Progenitor cell of endocrine pancreas (in vitro differentiated cells): ENCODE measurements around the gene CFAP54. TPM values are rescaled to one million over a fixed set of nuclear protein-coding genes. Genes with fewer than 3 reads are reported as not detected.

Experiments
- DNase-seq: peaks from one replicate; pipeline ENCODE4 v3.0.0; 2021; ENCODE audit warnings: low spot score; ENCODE audit not compliant: unreplicated experiment
- H3K27ac Mint-ChIP-seq: 2 replicates; pipeline ENCODE4 v1.8.0; 2021; ENCODE audit warnings: mild to moderate bottlenecking, moderate library complexity, mixed read lengths
- H3K27me3 Mint-ChIP-seq: 2 replicates; pipeline ENCODE4 v1.8.0; 2021; ENCODE audit warnings: mixed read lengths
- H3K36me3 Mint-ChIP-seq: 2 replicates; pipeline ENCODE4 v1.8.0; 2022; ENCODE audit warnings: mixed read lengths; ENCODE audit not compliant: insufficient read depth
- H3K4me1 Mint-ChIP-seq: 2 replicates; pipeline ENCODE4 v1.8.0; 2021; ENCODE audit warnings: low read depth, mixed read lengths
- H3K4me3 Mint-ChIP-seq: 2 replicates; pipeline ENCODE4 v1.8.0; 2021; ENCODE audit warnings: low read depth, mild to moderate bottlenecking, moderate library complexity, mixed read lengths
- H3K9me3 Mint-ChIP-seq: 2 replicates; pipeline ENCODE4 v1.8.0; 2021; ENCODE audit warnings: low read depth, mixed read lengths
- CTCF ChIP-seq: fragments of 200-600 bp; sonication (generic); IDR thresholded peaks from one replicate; pipeline ENCODE4 v1.5.0; 2021; ENCODE audit warnings: antibody characterized with exemption, mild to moderate bottlenecking; ENCODE audit not compliant: unreplicated experiment
- total RNA-seq: library from RNA; stranded (reverse); gene quantifications from 2 replicates; pipeline ENCODE4 v1.2.1, GENCODE V29; 2021

The CFAP54 gene
- total RNA-seq, 1 donor from 2014 or later: 5.9 TPM

GRCh38 chr12:96526110-96526509, 36.7 kb downstream of the CFAP54 start:
- H3K27ac Mint-ChIP-seq: no peak overlapping the region
- no peaks in the 10 kb centered on the region for H3K9me3 Mint-ChIP-seq
- H3K27me3 Mint-ChIP-seq: no peaks in the 10 kb centered on the region
- no peaks in the 10 kb centered on the region for H3K4me1 Mint-ChIP-seq
- peaks cover 5% of the 10 kb centered on the region for H3K36me3 Mint-ChIP-seq
- no peak for DNase-seq
- H3K4me3 Mint-ChIP-seq: no peak overlapping the region
- TF ChIP-seq CTCF: no peak

GRCh38 chr12:96529912-96530311, 40.5 kb downstream of the CFAP54 start:
- H3K36me3 Mint-ChIP-seq: peaks cover 5% of the 10 kb centered on the region
- no peak overlapping the region for H3K27ac Mint-ChIP-seq
- no peak for TF ChIP-seq CTCF
- no peak overlapping the region for H3K4me3 Mint-ChIP-seq
- peaks cover 4% of the 10 kb centered on the region for H3K4me1 Mint-ChIP-seq
- no peak for DNase-seq
- H3K9me3 Mint-ChIP-seq: no peaks in the 10 kb centered on the region
- H3K27me3 Mint-ChIP-seq: no peaks in the 10 kb centered on the region

DNA sequence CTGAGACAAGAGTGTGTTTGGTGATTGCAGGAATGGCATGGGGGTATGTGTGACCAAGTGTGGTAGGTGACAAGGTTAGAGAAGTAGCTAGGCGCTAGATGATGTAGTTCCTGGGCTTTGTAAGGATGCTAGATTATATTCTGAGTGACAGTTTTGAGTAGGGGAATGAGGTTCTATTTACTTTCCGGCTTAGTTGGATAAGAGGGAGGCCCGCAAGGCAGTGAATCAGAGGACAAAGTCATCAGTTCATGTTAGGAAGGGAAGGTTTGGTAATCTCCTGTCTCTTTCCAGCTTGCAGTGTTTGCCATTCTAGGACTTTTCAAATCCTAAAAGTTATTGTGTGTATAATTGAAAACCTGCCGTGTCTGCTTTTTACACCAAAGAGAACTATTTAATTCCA, 45.0 kb downstream of the CFAP54 start:
- Mint-ChIP-seq H3K36me3 (peaks cover 3% of the 10 kb centered on the region), H3K27ac (no peak overlapping the region), H3K27me3 (no peaks in the 10 kb centered on the region), H3K4me3 (no peak overlapping the region), H3K4me1 (peaks cover 4% of the 10 kb centered on the region), H3K9me3 (no peaks in the 10 kb centered on the region)
- no peak for DNase-seq
- no peak for TF ChIP-seq CTCF

DNA sequence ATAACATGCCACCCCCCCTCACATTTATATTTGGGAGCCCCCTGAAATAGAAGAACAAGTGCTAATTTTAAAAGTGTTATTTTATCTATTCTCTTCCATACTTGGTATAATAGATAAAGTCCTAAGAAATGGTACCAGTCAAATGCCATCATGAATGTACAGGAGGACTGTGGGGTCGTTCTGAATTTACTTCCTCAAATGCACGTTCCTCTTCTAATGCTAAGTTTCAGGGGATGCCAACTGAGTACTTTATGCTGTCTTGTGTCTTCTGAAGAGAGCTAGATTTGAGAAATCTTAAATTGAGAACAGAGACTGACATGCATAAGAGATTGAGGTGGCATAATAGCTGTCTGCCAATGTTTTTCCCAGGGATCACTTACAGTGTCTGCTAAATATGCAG, 59.0 kb downstream of the CFAP54 start:
- DNase-seq: no peak
- Mint-ChIP-seq H3K27me3 (no peaks in the 10 kb centered on the region), H3K4me3 (no peak overlapping the region), H3K27ac (no peak overlapping the region), H3K9me3 (no peaks in the 10 kb centered on the region), H3K4me1 (no peaks in the 10 kb centered on the region), H3K36me3 (no peaks in the 10 kb centered on the region)
- TF ChIP-seq CTCF: no peak

GRCh38 chr12:96549341-96549740, 60.0 kb downstream of the CFAP54 start:
- H3K4me3 Mint-ChIP-seq: no peak overlapping the region
- H3K27ac Mint-ChIP-seq: no peak overlapping the region
- DNase-seq: no peak
- no peaks in the 10 kb centered on the region for H3K4me1 Mint-ChIP-seq
- H3K9me3 Mint-ChIP-seq: no peaks in the 10 kb centered on the region
- TF ChIP-seq CTCF: no peak
- H3K36me3 Mint-ChIP-seq: no peaks in the 10 kb centered on the region
- H3K27me3 Mint-ChIP-seq: no peaks in the 10 kb centered on the region

GRCh38 chr12:96570579-96570978, 81.2 kb downstream of the CFAP54 start:
- no peak for DNase-seq
- Mint-ChIP-seq H3K4me3 (no peak overlapping the region), H3K27ac (no peak overlapping the region), H3K4me1 (no peaks in the 10 kb centered on the region), H3K36me3 (no peaks in the 10 kb centered on the region), H3K9me3 (peaks cover 4% of the 10 kb centered on the region), H3K27me3 (no peaks in the 10 kb centered on the region)
- TF ChIP-seq CTCF: no peak
